Measurements from ENCODE around the gene LY6G6C. TPM values are rescaled to one million over a fixed set of nuclear protein-coding genes. Genes with fewer than 3 reads are reported as not detected.

The LY6G6C gene
- total and polyA plus RNA-seq, 2 of the 13 experiments (the other 11 are each of a cell fraction or from before 2014, with no cell fraction given): 0.15 TPM; not detected in 1

DNA sequence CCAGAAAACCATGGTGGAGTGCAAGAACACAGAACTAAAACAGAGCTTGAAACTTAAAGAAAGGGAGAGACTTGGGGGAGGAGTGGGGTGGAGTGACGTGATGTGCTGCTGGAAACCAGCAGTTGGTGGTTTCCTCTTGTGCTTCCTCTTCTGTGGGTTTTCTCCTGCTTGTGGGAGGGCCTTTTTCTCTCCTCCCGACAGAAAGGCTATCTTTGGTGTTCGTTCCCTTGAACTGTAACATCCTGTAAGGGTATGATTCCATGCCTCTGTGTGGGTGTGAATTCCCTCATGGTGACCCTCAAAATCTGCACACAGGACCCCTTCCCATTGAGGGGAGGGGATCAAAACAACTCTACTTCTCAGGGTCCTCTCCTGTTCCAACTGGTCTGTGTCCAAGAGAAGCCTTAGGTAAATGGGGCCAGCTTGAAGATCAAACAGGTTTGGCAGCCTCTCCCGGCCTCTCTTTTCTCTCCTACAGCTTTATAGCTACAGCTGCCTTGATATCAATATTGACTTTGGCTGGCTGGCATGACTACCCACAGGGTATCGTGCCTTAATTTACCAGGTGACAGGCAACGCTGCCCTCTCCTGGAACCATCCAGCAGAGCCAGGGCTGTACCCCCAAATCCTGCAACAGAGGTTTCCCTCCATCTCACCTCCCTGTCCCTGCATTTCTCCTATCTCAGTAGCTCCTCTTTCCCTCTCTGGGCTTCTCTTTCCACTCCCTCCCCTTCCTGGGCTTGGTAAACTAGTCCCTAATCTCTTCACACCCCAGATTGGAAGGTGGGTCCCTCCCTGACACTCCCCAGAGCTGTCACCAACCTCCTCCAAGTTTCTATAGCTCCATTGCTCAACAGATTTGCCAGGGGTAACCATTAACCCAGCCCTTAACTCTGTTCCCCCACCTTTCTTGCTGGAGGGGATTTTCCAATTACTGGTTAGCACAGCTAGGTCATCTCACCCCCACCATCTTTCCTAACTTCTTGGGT is 16.7 kb upstream of the LY6G6C start (continued):
- TF ChIP-seq, protein P1, sequence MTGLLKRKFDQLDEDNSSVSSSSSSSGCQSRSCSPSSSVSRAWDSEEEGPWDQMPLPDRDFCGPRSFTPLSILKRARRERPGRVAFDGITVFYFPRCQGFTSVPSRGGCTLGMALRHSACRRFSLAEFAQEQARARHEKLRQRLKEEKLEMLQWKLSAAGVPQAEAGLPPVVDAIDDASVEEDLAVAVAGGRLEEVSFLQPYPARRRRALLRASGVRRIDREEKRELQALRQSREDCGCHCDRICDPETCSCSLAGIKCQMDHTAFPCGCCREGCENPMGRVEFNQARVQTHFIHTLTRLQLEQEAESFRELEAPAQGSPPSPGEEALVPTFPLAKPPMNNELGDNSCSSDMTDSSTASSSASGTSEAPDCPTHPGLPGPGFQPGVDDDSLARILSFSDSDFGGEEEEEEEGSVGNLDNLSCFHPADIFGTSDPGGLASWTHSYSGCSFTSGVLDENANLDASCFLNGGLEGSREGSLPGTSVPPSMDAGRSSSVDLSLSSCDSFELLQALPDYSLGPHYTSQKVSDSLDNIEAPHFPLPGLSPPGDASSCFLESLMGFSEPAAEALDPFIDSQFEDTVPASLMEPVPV (CRISPR knock-in tag; IDR thresholded peaks at IDR 0.05): 0 out of 2 replicates have a peak, but pooled peaks have one; percentile 68
- TF ChIP-seq ZNF709 (CRISPR knock-in tag; IDR thresholded peaks at IDR 0.05) (no peak), TARDBP (CRISPR knock-in tag; IDR thresholded peaks at IDR 0.05) (peak; percentile 89), ATM (IDR thresholded peaks at IDR 0.05; ENCODE audit: borderline replicate concordance) (no peak), ZNF674 (CRISPR knock-in tag; IDR thresholded peaks at IDR 0.05; ENCODE audit: low read depth) (no peak), ZNF883 (CRISPR knock-in tag; IDR thresholded peaks at IDR 0.05; ENCODE audit: not compliant biosample characterization) (no peak), ZNF703 (CRISPR knock-in tag; IDR thresholded peaks at IDR 0.05; ENCODE audit: borderline replicate concordance) (no peak; the same call in 1 of the 2 replicates), ZNF451 (CRISPR knock-in tag; IDR thresholded peaks at IDR 0.05) (peak; percentile 66; the same call in 1 of the 2 replicates), RBAK (CRISPR knock-in tag; IDR thresholded peaks at IDR 0.05) (no peak), ZNF776 (CRISPR knock-in tag; IDR thresholded peaks at IDR 0.05) (no peak; the same call in 1 of the 2 replicates), ZFP82 (CRISPR knock-in tag; IDR thresholded peaks at IDR 0.05; ENCODE audit: borderline replicate concordance) (0 out of 2 replicates have a peak, but pooled peaks have one; percentile 44), ZBTB3 (CRISPR knock-in tag; IDR thresholded peaks at IDR 0.05; ENCODE audit: borderline replicate concordance, low read depth) (no peak)
- TF ChIP-seq, protein P2, sequence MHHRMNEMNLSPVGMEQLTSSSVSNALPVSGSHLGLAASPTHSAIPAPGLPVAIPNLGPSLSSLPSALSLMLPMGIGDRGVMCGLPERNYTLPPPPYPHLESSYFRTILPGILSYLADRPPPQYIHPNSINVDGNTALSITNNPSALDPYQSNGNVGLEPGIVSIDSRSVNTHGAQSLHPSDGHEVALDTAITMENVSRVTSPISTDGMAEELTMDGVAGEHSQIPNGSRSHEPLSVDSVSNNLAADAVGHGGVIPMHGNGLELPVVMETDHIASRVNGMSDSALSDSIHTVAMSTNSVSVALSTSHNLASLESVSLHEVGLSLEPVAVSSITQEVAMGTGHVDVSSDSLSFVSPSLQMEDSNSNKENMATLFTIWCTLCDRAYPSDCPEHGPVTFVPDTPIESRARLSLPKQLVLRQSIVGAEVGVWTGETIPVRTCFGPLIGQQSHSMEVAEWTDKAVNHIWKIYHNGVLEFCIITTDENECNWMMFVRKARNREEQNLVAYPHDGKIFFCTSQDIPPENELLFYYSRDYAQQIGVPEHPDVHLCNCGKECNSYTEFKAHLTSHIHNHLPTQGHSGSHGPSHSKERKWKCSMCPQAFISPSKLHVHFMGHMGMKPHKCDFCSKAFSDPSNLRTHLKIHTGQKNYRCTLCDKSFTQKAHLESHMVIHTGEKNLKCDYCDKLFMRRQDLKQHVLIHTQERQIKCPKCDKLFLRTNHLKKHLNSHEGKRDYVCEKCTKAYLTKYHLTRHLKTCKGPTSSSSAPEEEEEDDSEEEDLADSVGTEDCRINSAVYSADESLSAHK (CRISPR knock-in tag; IDR thresholded peaks at IDR 0.05; ENCODE audit: borderline replicate concordance): peak; percentile 62; the same call in 1 of the 2 replicates
- TF ChIP-seq, protein P3, sequence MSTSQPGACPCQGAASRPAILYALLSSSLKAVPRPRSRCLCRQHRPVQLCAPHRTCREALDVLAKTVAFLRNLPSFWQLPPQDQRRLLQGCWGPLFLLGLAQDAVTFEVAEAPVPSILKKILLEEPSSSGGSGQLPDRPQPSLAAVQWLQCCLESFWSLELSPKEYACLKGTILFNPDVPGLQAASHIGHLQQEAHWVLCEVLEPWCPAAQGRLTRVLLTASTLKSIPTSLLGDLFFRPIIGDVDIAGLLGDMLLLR (CRISPR knock-in tag; IDR thresholded peaks at IDR 0.05): no peak
- TF ChIP-seq, protein P4, sequence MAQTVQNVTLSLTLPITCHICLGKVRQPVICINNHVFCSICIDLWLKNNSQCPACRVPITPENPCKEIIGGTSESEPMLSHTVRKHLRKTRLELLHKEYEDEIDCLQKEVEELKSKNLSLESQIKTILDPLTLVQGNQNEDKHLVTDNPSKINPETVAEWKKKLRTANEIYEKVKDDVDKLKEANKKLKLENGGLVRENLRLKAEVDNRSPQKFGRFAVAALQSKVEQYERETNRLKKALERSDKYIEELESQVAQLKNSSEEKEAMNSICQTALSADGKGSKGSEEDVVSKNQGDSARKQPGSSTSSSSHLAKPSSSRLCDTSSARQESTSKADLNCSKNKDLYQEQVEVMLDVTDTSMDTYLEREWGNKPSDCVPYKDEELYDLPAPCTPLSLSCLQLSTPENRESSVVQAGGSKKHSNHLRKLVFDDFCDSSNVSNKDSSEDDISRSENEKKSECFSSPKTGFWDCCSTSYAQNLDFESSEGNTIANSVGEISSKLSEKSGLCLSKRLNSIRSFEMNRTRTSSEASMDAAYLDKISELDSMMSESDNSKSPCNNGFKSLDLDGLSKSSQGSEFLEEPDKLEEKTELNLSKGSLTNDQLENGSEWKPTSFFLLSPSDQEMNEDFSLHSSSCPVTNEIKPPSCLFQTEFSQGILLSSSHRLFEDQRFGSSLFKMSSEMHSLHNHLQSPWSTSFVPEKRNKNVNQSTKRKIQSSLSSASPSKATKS (CRISPR knock-in tag; IDR thresholded peaks at IDR 0.05): no peak
- TF ChIP-seq, protein P5, sequence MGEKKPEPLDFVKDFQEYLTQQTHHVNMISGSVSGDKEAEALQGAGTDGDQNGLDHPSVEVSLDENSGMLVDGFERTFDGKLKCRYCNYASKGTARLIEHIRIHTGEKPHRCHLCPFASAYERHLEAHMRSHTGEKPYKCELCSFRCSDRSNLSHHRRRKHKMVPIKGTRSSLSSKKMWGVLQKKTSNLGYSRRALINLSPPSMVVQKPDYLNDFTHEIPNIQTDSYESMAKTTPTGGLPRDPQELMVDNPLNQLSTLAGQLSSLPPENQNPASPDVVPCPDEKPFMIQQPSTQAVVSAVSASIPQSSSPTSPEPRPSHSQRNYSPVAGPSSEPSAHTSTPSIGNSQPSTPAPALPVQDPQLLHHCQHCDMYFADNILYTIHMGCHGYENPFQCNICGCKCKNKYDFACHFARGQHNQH (CRISPR knock-in tag; IDR thresholded peaks at IDR 0.05): peak; percentile 87; the same call in 1 of the 2 replicates
- TF ChIP-seq, protein P6, sequence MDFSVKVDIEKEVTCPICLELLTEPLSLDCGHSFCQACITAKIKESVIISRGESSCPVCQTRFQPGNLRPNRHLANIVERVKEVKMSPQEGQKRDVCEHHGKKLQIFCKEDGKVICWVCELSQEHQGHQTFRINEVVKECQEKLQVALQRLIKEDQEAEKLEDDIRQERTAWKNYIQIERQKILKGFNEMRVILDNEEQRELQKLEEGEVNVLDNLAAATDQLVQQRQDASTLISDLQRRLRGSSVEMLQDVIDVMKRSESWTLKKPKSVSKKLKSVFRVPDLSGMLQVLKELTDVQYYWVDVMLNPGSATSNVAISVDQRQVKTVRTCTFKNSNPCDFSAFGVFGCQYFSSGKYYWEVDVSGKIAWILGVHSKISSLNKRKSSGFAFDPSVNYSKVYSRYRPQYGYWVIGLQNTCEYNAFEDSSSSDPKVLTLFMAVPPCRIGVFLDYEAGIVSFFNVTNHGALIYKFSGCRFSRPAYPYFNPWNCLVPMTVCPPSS (IDR thresholded peaks at IDR 0.05): no peak

All from HepG2 (cell line).